ENCODE measurements around the gene FSHR. TPM values are rescaled to one million over a fixed set of nuclear protein-coding genes. Genes with fewer than 3 reads are reported as not detected.

Gene FSHR
- total RNA-seq, 1 donor, result not detected

- no peak overlapping the region for H3K4me3 ChIP-seq (ENCODE audit: low read depth, low read length)
- TF ChIP-seq, protein P1, sequence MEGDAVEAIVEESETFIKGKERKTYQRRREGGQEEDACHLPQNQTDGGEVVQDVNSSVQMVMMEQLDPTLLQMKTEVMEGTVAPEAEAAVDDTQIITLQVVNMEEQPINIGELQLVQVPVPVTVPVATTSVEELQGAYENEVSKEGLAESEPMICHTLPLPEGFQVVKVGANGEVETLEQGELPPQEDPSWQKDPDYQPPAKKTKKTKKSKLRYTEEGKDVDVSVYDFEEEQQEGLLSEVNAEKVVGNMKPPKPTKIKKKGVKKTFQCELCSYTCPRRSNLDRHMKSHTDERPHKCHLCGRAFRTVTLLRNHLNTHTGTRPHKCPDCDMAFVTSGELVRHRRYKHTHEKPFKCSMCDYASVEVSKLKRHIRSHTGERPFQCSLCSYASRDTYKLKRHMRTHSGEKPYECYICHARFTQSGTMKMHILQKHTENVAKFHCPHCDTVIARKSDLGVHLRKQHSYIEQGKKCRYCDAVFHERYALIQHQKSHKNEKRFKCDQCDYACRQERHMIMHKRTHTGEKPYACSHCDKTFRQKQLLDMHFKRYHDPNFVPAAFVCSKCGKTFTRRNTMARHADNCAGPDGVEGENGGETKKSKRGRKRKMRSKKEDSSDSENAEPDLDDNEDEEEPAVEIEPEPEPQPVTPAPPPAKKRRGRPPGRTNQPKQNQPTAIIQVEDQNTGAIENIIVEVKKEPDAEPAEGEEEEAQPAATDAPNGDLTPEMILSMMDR (IDR thresholded peaks at IDR 0.05; ENCODE audit: insufficient read depth, low read length), result no peak
- no peak for DNase-seq (ENCODE audit: low read depth)
Observed at GRCh38 chr2:49067971-49068370, 86.3 kb downstream of the FSHR start.

- TF ChIP-seq, protein P1 (IDR thresholded peaks at IDR 0.05; ENCODE audit: insufficient read depth, low read length), result no peak
- H3K4me3 ChIP-seq (ENCODE audit: low read depth, low read length), result no peak overlapping the region
- no peak for DNase-seq (ENCODE audit: low read depth)
Observed at GRCh38 chr2:49053156-49053555, 101.2 kb downstream of the FSHR start.

GRCh38 chr2:49050265-49050664 lies 104.0 kb downstream of the FSHR start:
- DNase-seq (ENCODE audit: low read depth), result no peak
- TF ChIP-seq, protein P1 (IDR thresholded peaks at IDR 0.05; ENCODE audit: insufficient read depth, low read length), result no peak
- H3K4me3 ChIP-seq (ENCODE audit: low read depth, low read length), result no peak overlapping the region

- TF ChIP-seq, protein P1 (IDR thresholded peaks at IDR 0.05; ENCODE audit: insufficient read depth, low read length), result no peak
- no peak overlapping the region for H3K4me3 ChIP-seq (ENCODE audit: low read depth, low read length)
- DNase-seq (ENCODE audit: low read depth), result no peak
Observed at GRCh38 chr2:49049161-49049560, 105.2 kb downstream of the FSHR start.

GRCh38 chr2:49045083-49045482 lies 109.2 kb downstream of the FSHR start:
- H3K4me3 ChIP-seq (ENCODE audit: low read depth, low read length), result no peak overlapping the region
- DNase-seq (ENCODE audit: low read depth), result no peak
- TF ChIP-seq, protein P1 (IDR thresholded peaks at IDR 0.05; ENCODE audit: insufficient read depth, low read length), result no peak

GRCh38 chr2:49044350-49045079 lies 109.8 kb downstream of the FSHR start:
- no peak overlapping the region for H3K4me3 ChIP-seq (ENCODE audit: low read depth, low read length)
- DNase-seq (ENCODE audit: low read depth), result no peak
- TF ChIP-seq, protein P1 (IDR thresholded peaks at IDR 0.05; ENCODE audit: insufficient read depth, low read length), result no peak

All from fibroblast of the aortic adventitia (primary cell).